ENCODE data around the gene EIF5.

DNA sequence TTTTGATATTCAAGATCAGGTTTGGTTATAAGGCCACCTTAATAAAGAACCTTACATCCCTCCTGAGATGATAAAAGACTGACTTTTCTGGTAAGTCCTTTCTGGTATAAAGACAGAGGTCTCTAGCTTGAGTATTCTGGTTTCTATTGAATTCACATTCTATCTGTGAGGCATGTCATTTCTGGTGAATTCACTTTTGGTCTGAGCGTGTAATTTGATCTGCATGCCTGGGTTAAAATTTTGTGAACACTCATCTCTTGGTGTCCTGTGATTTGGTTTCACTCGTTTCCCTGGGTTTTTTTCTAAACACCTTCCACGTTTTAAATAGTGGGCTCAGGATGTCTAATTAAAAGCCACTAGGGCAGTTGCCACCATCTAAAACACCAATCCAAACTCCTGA, 12.2 kb downstream of the EIF5 start:
- TF ChIP-seq EZH2 (IDR thresholded peaks at IDR 0.05; ENCODE audit: low read depth, unreplicated experiment): no peak
- TF ChIP-seq EZH2phosphoT487 (IDR thresholded peaks at IDR 0.05; ENCODE audit: unreplicated experiment): no peak
